ENCODE measurements around the gene LRRC27.
"Not testable (repeated sequence)": the region's sequence is repeated elsewhere in the genome, so short reads cannot be mapped to it uniquely, and the experiment has no call there.

LRRC27 gene
- 1.6 to 7.4 (median 4.1) reads per million in 3 experiments for total RNA-seq

DNA sequence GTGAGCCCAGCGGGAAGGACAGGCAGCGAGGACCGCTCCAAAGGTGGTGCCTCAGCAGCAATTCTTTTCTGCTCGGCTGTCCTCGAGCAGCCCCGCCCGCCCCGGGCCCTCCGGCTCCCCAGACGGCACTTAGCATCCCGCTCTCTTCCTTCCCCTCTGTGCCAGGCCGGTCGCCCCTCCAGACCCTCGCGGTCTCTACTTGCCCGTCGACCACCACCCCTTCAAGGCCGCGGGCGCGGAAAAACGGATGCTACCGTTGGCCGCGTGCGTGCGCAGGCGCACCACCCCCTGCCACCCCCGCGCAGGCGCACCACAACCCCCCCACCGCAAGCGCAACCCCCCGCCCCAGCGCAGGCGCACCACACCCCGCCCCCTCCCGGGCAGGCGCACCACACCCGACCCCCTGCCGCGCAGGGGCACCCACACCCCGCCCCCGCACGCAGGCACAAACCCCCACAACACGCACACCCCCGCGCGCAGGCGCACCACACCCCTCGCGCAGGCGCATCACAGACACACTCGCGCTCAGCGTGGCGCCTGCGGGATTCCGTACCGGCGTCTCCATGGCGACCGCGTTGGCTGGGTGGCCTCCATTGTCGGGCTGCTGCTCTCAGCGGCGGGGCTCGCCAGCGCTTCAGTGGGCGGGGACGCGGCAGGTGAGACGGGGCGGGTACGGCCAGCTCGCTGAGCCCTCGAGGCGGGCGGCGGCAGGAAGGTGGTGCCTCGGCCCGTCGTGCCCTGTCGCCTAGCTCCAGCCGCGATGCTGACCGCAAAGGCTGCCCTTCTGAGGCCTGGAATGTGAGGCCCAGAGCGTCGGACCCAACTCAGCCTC, at the start of gene LRRC27:
TSS of gene LRRC27 (plus strand) at position 593 of the 832 bp plus-strand sequence. CDS start 1,332 bp downstream, outside the sequence.
- DNase-seq, result peak; percentile 100

- DNase-seq, result no peak
Observed at GRCh38 chr10:132282667-132283603, 49.1 kb upstream of the LRRC27 start.

- no peak for DNase-seq
Observed at GRCh38 chr10:132283604-132284382, 48.2 kb upstream of the LRRC27 start.

GRCh38 chr10:132289439-132289838, 42.6 kb upstream of the LRRC27 start:
- no peak for DNase-seq

GRCh38 chr10:132290631-132291030, 41.4 kb upstream of the LRRC27 start:
- DNase-seq, result no peak

DNA sequence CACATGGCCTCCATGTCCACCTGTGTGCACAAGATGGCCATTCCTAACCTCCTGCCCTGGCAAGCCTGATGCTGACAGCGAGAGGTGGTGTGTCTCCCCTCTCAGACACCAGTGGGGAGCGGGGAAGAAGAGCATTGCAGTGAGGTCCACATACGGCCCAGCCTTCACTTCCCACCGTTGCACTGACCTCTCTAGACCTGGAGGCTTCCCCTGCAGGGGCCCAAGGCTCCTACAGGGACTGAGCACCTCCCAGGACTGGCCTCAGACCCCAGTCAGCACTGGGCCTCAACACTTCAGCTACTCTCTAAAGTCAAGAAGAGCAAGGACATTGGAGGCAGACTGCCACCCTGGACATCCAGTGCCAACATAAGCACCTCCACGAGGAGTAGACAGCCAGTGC, 40.2 kb upstream of the LRRC27 start:
- DNase-seq, result no peak

DNA sequence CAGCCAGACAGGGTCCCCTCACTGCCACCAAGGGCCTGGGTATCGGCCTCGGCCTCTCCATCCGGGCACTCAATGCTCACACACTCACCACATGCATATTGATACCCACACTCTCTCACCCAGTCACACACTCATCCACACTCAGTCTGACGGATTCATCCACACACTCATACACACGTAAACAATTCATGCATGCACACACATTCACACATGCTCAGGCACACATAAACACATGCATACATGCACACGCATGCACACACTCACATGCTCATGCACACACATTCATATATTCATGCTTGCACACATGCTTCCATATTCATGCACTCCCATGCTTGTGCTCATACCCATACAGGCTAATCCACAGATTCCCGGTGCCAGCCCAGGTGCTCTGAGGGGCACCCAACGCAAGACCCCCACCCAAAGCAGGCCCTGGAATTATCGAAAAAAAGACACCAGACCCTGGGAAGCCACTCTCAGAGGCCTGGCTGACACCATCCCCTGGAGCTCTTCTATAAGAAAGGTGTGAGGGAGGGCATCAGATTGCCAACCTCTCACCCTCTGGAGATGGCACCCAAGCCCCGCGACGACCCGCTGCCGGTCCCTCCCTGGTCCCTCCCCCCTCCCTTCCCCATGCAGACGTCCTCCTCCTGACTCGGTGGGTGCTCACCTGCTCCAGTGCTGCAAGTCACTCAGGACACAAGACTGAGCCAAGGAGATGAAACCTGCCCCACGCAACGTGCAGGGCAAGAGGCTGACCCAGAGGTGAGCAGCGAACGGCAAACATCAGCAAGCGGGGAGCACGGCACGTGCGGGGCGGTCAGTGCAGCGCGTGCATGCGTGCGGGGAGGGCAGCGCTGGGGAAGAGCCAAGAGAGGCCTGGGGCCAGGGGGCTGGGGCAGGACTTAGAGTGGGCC, 39.4 kb upstream of the LRRC27 start:
- no peak for DNase-seq

GRCh38 chr10:132293201-132293812, 38.7 kb upstream of the LRRC27 start:
- no peak for DNase-seq

DNA sequence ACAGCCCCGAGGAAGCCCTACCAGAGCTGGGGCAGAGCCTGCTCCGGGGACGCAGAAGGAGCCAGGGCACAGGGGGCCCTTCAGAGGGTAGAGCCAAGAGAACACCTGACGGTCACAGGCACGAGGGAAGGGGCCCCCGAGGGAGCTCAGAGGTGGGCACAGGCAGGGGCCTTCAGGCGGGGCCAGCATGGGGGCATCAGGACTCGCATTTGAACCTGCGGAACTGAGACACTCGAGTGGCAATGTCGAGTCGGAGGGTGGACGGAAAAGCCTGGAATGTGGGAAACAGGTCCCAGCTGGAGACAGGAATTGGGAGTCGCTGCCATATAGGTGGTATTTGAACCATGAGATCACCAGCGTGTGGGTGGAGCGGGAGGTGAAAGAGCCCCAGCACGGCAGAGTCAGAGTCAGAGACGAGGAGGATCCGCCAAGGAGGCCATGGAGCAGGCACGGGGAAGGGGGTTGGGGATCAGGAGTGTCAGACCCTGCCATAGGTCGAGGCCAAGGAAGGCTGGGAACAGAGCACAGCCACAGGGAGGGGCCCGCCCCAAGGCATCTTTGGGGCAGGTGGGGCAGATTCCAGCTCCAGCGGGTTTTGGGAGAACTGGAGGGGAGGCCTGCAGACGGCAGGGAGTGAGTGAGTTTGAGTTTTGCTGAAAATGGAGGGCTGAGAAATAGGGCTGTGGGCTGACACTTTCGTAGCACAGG, 38.0 kb upstream of the LRRC27 start:
- DNase-seq, result no peak

DNA sequence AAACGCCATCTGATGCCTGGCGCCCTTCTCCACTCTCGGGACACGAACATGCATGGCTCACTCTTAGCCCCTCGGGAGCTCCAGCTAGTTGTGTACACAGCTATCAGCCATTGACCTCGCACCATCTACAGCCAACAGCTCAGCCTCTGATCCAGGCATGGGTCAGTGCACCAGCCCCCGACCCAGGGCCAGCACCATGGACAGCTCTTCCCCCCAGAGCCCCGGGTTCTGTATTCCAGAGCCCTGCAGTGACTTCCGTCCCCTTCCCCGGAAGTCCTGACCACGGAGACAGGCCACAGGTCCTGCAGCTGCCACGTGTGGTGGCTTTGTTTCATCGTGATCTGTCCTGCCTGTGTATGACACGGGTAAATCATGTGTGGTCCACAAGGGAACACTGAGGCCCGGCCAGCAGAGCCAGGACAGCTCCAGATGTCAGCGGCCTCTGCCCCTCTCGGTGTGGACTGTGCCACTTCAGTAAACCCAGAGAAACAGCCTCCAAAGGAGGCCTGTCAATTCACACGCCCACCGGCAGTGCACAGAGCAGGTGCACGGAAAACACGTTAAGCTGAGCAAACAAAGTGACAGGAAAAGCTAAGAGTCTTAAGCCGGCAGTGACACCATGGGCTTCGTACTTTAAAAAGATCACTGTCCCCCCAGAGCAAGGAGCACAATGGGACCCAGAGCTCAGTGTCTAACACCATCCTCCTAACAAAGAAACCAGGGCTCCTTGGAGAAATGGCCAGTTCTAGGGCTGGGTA, 37.3 kb upstream of the LRRC27 start:
- no peak for DNase-seq

GRCh38 chr10:132295481-132295880, 36.5 kb upstream of the LRRC27 start:
- not testable (repeated sequence) for DNase-seq

GRCh38 chr10:132296666-132297443, 35.1 kb upstream of the LRRC27 start:
- DNase-seq, result no peak

GRCh38 chr10:132297526-132297925, 34.5 kb upstream of the LRRC27 start:
- no peak for DNase-seq

DNA sequence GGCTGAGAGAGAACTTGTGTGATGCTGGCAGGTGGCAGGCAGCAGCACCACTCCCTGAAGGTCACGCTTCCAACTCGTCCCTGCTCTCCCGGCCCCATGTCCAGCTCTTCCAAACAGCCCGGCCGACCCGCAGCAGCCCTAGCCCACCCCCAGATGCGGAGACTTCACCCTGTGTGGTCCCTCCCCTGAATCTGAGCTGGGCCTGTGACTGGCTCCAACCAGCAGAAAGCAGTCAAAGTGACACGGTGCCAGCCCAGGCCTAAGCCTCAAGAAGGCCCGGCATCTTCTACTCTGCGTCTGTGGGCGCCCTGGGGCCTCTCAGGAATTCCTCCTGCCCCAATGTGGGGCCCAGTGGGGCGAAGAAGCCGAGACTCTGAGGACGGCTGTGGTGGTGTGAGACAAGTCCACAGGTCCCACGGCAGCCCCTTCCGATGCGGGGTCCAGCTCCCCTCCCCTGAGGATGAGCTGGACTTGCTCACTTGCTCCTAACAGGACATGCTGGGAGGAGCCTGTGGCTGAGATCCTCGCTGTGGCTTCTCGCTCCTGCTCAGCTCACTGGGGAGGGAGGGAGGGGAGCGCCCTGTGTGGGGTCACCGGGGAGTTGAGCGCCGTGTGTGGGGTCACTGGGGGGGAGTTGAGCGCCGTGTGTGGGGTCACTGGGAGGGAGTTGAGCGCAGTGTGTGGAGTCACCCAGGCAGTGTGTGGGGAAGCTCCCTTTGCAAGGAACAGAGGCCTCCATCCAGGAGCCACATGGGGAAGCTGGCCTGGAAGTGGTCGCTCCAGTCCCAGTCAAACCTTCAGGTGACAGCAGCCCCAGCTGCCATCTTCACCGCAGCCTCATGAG, 33.7 kb upstream of the LRRC27 start:
- no peak for DNase-seq

DNA sequence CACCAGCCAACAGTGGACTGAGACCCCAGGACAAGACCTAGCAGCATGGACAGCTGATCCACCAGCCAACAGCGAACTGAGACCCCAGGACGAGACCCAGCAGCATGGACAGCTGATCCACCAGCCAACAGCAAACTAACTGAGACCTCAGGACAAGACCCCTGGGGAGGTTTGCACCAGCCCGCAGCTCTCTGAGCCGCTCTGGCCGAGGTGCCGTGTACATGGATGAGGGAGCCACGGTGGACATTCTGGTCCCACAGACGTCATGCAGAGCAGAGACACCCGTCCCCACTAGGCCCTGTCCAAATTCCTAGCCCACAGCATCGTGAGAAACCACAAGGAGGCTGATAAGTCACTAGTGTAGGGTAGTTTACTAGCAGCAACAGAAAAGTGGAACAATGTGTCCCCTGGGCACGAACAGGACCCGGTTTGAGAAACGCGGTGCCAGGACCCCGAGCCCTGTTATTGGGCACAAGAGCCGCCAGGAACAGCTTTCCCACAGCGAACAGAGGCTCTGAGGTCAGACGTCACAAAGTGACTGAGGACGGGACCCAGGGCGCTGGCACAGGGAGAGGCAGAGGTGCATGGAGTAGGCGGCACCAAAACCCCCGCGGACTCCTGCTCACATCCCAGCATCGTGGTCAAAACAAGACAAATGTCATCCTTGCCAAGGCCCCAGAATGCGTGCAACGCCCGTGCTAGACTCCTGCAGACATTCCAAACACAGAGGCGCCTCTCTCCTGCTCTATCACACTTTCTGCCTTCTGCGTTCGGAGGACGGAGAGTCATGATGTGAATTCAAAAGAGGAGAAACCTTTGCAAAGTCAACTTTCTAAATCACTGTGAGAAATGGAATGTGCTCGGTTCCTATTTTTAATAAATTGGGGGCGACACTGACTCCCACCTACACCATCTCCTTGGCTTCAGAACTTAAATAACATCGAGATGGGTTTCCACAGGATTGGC, 32.3 kb upstream of the LRRC27 start:
- DNase-seq, result no peak

DNA sequence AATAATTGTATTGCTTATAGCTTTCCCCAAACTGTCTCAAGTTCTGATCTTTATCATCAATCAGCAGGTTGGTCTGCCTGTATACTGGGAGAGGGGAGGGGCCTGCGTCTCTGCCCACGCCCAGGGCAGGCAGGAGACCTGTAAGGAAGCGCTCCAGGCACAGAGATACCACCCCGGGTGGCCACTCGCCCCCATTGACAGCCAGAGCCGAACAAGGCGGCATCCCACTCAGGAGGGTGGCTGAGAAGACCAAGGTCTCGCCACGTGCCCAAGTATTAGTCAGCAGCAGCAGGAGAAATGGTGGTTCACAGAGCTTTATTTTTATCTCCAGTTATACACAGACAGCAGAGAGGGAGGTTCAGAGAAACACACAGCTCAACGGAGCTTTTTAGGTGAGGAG, 31.4 kb upstream of the LRRC27 start:
- no peak for DNase-seq

All from central memory CD4-positive, alpha-beta T cell (primary cell).